H1 (cell line): ENCODE data around the gene DLK2. TPM values are rescaled to one million over a fixed set of nuclear protein-coding genes. Genes with fewer than 3 reads are reported as not detected.

Source experiments
- CTCF ChIA-PET: fragments of 300-600 bp; sonication (Branson Sonifier 250); formaldehyde crosslinking; loops from one replicate; lab custom pipeline; 2021; ENCODE audit not compliant: partially characterized antibody; lab: Charles Lee
- POLR2A ChIA-PET: fragments of 300-600 bp; sonication (Branson Sonifier 250); formaldehyde crosslinking; loops from one replicate; lab custom pipeline; 2021; ENCODE audit warnings: inconsistent platforms; ENCODE audit not compliant: partially characterized antibody; lab: Charles Lee
- DNase-seq, 2 experiments: peaks; one replicate each; pipeline versions ENCODE4 v3.0.0 to v3.0.0-alpha.2; 2010 to 2022; ENCODE audit warnings: low spot score in 2 of 2, low read depth in 1 of 2, mixed read lengths in 1 of 2
- FAIRE-seq: peaks from 2 replicates; lab custom pipeline; 2011; peaks lifted over from hg19 to GRCh38; lab: Jason Lieb, UNC
- H2AFZ ChIP-seq: 2 replicates; pipeline ENCODE4 v1.8.1; 2012; ENCODE audit warnings: low read length, inconsistent platforms
- H2AK5ac ChIP-seq: 2 replicates; pipeline ENCODE4 v1.6.1; 2013; ENCODE audit warnings: low read depth, low read length
- H2BK120ac ChIP-seq: replicated peaks from 2 replicates; pipeline ENCODE3; 2013; ENCODE audit warnings: low read depth, low read length, inconsistent platforms
- H2BK12ac ChIP-seq: 2 replicates; pipeline ENCODE4 v1.6.1; 2013; ENCODE audit warnings: low read depth, low read length
- H2BK15ac ChIP-seq: 2 replicates; pipeline ENCODE4 v1.6.1; 2013; ENCODE audit warnings: low read length
- H2BK20ac ChIP-seq: 2 replicates; pipeline ENCODE4 v1.6.1; 2013; ENCODE audit warnings: low read length
- H2BK5ac ChIP-seq: 2 replicates; pipeline ENCODE4 v1.6.1; 2013; ENCODE audit warnings: low read depth, low read length
- H3K14ac ChIP-seq: 2 replicates; pipeline ENCODE4 v1.6.1; 2013; ENCODE audit warnings: inconsistent platforms; ENCODE audit not compliant: insufficient read length
- H3K18ac ChIP-seq: 2 replicates; pipeline ENCODE4 v1.6.1; 2013; ENCODE audit warnings: low read length; ENCODE audit errors: extremely low read depth
- H3K23ac ChIP-seq: 2 replicates; pipeline ENCODE4 v1.6.1; 2013; ENCODE audit warnings: inconsistent platforms; ENCODE audit not compliant: insufficient read length
- H3K23me2 ChIP-seq: 2 replicates; pipeline ENCODE4 v1.6.1; 2013; ENCODE audit warnings: low read depth, low read length
- H3K27ac ChIP-seq: 2 replicates; pipeline ENCODE4 v1.6.1; 2011; ENCODE audit warnings: low read depth, low read length, inconsistent platforms
- H3K27me3 ChIP-seq, 4 experiments: replicated peaks in 1 of 4; 1 replicate in 1 of 4; 2 replicates in 3 of 4; pipeline versions ENCODE4 v1.6.1 to v1.8.1; 2011 to 2013; ENCODE audit warnings: low read length in 3 of 4, mild to moderate bottlenecking in 3 of 4, inconsistent platforms in 2 of 4, mixed read lengths in 2 of 4, moderate library complexity in 1 of 4; ENCODE audit not compliant: control insufficient read depth in 3 of 4, insufficient read depth in 3 of 4; ENCODE audit errors: extremely low read depth in 1 of 4
- H3K36me3 ChIP-seq, 4 experiments: 2 replicates each; pipeline versions ENCODE4 v1.6.1 to v1.8.1; 2011 to 2013; ENCODE audit warnings: mild to moderate bottlenecking in 4 of 4, low read length in 3 of 4, moderate library complexity in 2 of 4, control low read depth in 1 of 4, inconsistent platforms in 1 of 4; ENCODE audit not compliant: insufficient read depth in 4 of 4, control insufficient read depth in 2 of 4
- H3K4ac ChIP-seq: replicated peaks from 2 replicates; pipeline ENCODE3; 2013; ENCODE audit warnings: low read length, low read depth, mixed read lengths, inconsistent platforms; ENCODE audit not compliant: insufficient read length
- H3K4me1 ChIP-seq, 4 experiments: replicated peaks in 1 of 4; 1 replicate in 1 of 4; 2 replicates in 3 of 4; pipeline versions ENCODE4 v1.6.1 to v1.8.1; 2011 to 2013; ENCODE audit warnings: low read length in 3 of 4, inconsistent platforms in 2 of 4, mixed read lengths in 1 of 4; ENCODE audit not compliant: insufficient read depth in 4 of 4, control insufficient read depth in 3 of 4
- H3K4me2 ChIP-seq, 2 experiments: 2 replicates each; pipeline versions ENCODE4 v1.6.1 to v1.8.1; 2011 to 2013; ENCODE audit warnings: low read depth in 2 of 2, low read length in 2 of 2, control low read depth in 1 of 2, inconsistent platforms in 1 of 2, mild to moderate bottlenecking in 1 of 2; ENCODE audit not compliant: insufficient read depth in 1 of 2
- H3K4me3 ChIP-seq, 4 experiments: fragments of 200-600, 300-600 bp in 1 of 4; sonication (generic), shearing (Covaris generic), sonication (Bioruptor Twin) in 1 of 4; 2 replicates each; pipeline versions ENCODE4 v1.5.1 to v1.8.1; 2011 to 2016; ENCODE audit warnings: low read length in 4 of 4, low read depth in 3 of 4, control low read depth in 2 of 4, inconsistent platforms in 2 of 4, mild to moderate bottlenecking in 2 of 4, mixed read lengths in 1 of 4, moderate library complexity in 1 of 4; ENCODE audit not compliant: insufficient read depth in 2 of 4; ENCODE audit errors: extremely low read depth in 1 of 4
- H3K56ac ChIP-seq: replicated peaks from 2 replicates; pipeline ENCODE3; 2013; ENCODE audit warnings: low read depth, mild to moderate bottlenecking, mixed read lengths, low read length, inconsistent platforms; ENCODE audit not compliant: insufficient read length
- H3K79me1 ChIP-seq: 2 replicates; pipeline ENCODE4 v1.6.1; 2013; ENCODE audit warnings: low read depth, low read length, control low read depth
- H3K79me2 ChIP-seq, 2 experiments: 2 replicates each; pipeline versions ENCODE4 v1.6.1 to v1.8.1; 2012 to 2013; ENCODE audit warnings: low read length in 2 of 2, mild to moderate bottlenecking in 2 of 2, inconsistent platforms in 1 of 2; ENCODE audit not compliant: insufficient read depth in 2 of 2, control insufficient read depth in 1 of 2
- H3K9ac ChIP-seq, 4 experiments: replicated peaks in 1 of 4; 1 replicate in 1 of 4; 2 replicates in 3 of 4; pipeline versions ENCODE4 v1.6.1 to v1.8.1; 2011 to 2013; ENCODE audit warnings: low read depth in 3 of 4, low read length in 3 of 4, control low read depth in 2 of 4, mild to moderate bottlenecking in 2 of 4, moderate library complexity in 2 of 4, inconsistent platforms in 1 of 4; ENCODE audit errors: extremely low read depth in 1 of 4
- H3K9me3 ChIP-seq, 2 experiments: 2 replicates each; pipeline versions ENCODE4 v1.6.1 to v1.8.1; 2012 to 2013; ENCODE audit warnings: mild to moderate bottlenecking in 2 of 2, moderate library complexity in 2 of 2, control low read depth in 1 of 2, inconsistent platforms in 1 of 2, low read depth in 1 of 2, low read length in 1 of 2, mixed read lengths in 1 of 2; ENCODE audit not compliant: insufficient read depth in 2 of 2
- H4K20me1 ChIP-seq, 2 experiments: replicated peaks in 1 of 2; 2 replicates each; pipeline versions ENCODE3 to v1.8.1; 2011 to 2013; ENCODE audit warnings: inconsistent platforms in 2 of 2, low read length in 2 of 2, mild to moderate bottlenecking in 1 of 2; ENCODE audit not compliant: insufficient read depth in 2 of 2, control insufficient read depth in 1 of 2
- H4K5ac ChIP-seq: 2 replicates; pipeline ENCODE4 v1.6.1; 2013; ENCODE audit warnings: low read length, low read depth, mixed read lengths, inconsistent platforms; ENCODE audit not compliant: insufficient read length
- H4K8ac ChIP-seq: 2 replicates; pipeline ENCODE4 v1.8.0; 2013; ENCODE audit warnings: mild to moderate bottlenecking, moderate library complexity, low read length, inconsistent platforms; ENCODE audit not compliant: insufficient read depth; ENCODE audit errors: extremely low read depth
- H4K91ac ChIP-seq: replicated peaks from 2 replicates; pipeline ENCODE3; 2013; ENCODE audit warnings: low read length, mixed read lengths, inconsistent platforms; ENCODE audit not compliant: insufficient read length
- ATF2 ChIP-seq: IDR thresholded peaks from 2 replicates; pipeline ENCODE4 v1.6.1; 2012; ENCODE audit warnings: low read length, inconsistent platforms
- KDM1A ChIP-seq: fragments of 200-600, 300-600 bp; sonication (generic); IDR thresholded peaks from 2 replicates; pipeline ENCODE4 v1.7.1; 2016; ENCODE audit warnings: mild to moderate bottlenecking, low read length, borderline replicate concordance
- NRF1 ChIP-seq: IDR thresholded peaks from 2 replicates; pipeline ENCODE4 v1.6.1; 2011; ENCODE audit warnings: mild to moderate bottlenecking, low read depth, low read length, improper control_type of control experiment
- SP1 ChIP-seq: IDR thresholded peaks from 2 replicates; pipeline ENCODE4 v1.6.1; 2011; ENCODE audit warnings: low read depth, low read length
- TCF12 ChIP-seq: IDR thresholded peaks from 2 replicates; pipeline ENCODE4 v1.6.1; 2011; ENCODE audit warnings: low read depth, mild to moderate bottlenecking, low read length
- WGBS, 2 experiments: shearing (Covaris generic) in 1 of 2; methylation state at CpG; one replicate each; pipeline versions ENCODE4 v1.1.6 to v1.1.7; 2013 to 2015; ENCODE audit warnings: low lambda C conversion rate in 2 of 2, mixed read lengths in 2 of 2, inconsistent platforms in 1 of 2, low coverage in 1 of 2, missing lambda C conversion rate in 1 of 2; ENCODE audit not compliant: insufficient replicate concordance in 2 of 2, insufficient coverage in 1 of 2, insufficient read length in 1 of 2; ENCODE audit errors: extremely low coverage in 1 of 2, missing lambda C conversion rate in 1 of 2; 5-methylcytosine and 5-hydroxymethylcytosine counted together
- polyA plus RNA-seq, 7 experiments: library from polyadenylated mRNA; depleted of rRNA in 3 of 7; stranded (reverse) in 5 of 7; unstranded in 2 of 7; fragments of >200 nt in 5 of 7; fragments of 200-250 nt in 2 of 7; gene quantifications; 1 replicate in 5 of 7; 2 replicates in 1 of 7; 4 replicates in 1 of 7; pipeline versions ENCODE4 v1.2.1 to v1.2.3, GENCODE V29; 2011 to 2013; ENCODE audit warnings: missing spikeins in 2 of 7, mixed read lengths in 2 of 7
- total RNA-seq: library from RNA; stranded (reverse); fragmentation: NEBNext Ultra II Directional; extraction: Animal tissue kit (Norgen Biotek cat#: 25700); gene quantifications from 2 replicates; pipeline ENCODE4 v1.2.1, GENCODE V29; 2021

The DLK2 gene
- total and polyA plus RNA-seq, 2 of the 8 experiments (the other 6 are each of a cell fraction or from before 2014, with no cell fraction given): 0.37 to 0.80 TPM

GRCh38 chr6:43488667-43489276 lies 33.4 kb upstream of the DLK2 start:
- Histone ChIP-seq H2BK20ac (no peak overlapping the region), H3K27me3 (no peaks in the 10 kb centered on the region), H2BK5ac (no peak overlapping the region), H2BK120ac (no peak overlapping the region), H4K20me1 (peaks cover 20 to 38% of the 10 kb centered on the region in 2 experiments), H3K56ac (no peak overlapping the region), H3K27ac (no peak overlapping the region; the same call in 1 of the 2 replicates), H4K91ac (no peak overlapping the region), H3K9me3 (no peaks in the 10 kb centered on the region), H3K79me1 (peaks cover 26% of the 10 kb centered on the region), H3K79me2 (peaks cover 0 to 59% of the 10 kb centered on the region in 2 experiments; a peak in 3 of 4 replicates), H3K4me1 (peaks cover 3 to 10% (median 6%) of the 10 kb centered on the region in 4 experiments; a peak in 3 of 7 replicates), H3K9ac (no peak overlapping the region), H2BK15ac (no peak overlapping the region), H3K4me3 (no peak overlapping the region), H3K23ac (no peak overlapping the region), H2AK5ac (no peak overlapping the region), H3K4ac (no peak overlapping the region), H3K18ac (no peak overlapping the region), H3K36me3 (0 out of 8 replicates have a peak, but pooled peaks cover 0 to 3% (median 0%) of the 10 kb centered on the region in 4 experiments), H3K23me2 (no peaks in the 10 kb centered on the region), H4K8ac (peak overlapping the region; percentile 28; the same call in 1 of the 2 replicates), H3K4me2 (no peak overlapping the region), H2AFZ (no peak overlapping the region), H2BK12ac (no peak overlapping the region), H3K14ac (no peak overlapping the region), H4K5ac (no peak overlapping the region)
- ChIA-PET CTCF (interaction anchor here (0.9 to 32.9 kb wide), 4 partner anchors 6 to 109 kb away, joined by 3 to 536 read pairs (median 516); partner anchors contain the start of genes DLK2, LRRC73 and TJAP1), POLR2A (interaction anchor here (0.7 to 4.1 kb wide), 6 partner anchors 9 to 47 kb away, joined by 3 to 19 read pairs (median 3); partner anchors contain the start of gene LRRC73)
- TF ChIP-seq SP1: no peak
- TF ChIP-seq KDM1A: no peak
- no peak for TF ChIP-seq TCF12
- TF ChIP-seq ATF2: no peak
- TF ChIP-seq NRF1: no peak
- FAIRE-seq: no peak
- 90% methylated on average over 4 of the region's 4 CpGs; no CpG with 5 or more reads in 1 of the 2 experiments for WGBS, 2 experiments
- DNase-seq: no peak
